Activated CD4-positive, alpha-beta memory T cell treated with anti-CD3 and anti-CD28 coated beads, Interleukin-2, amount 10 ng/mL, durations not matched to agents 7 days and 5 days (primary cell): ENCODE results near the gene JAG1. TPM values are rescaled to one million over a fixed set of nuclear protein-coding genes. Genes with fewer than 3 reads are reported as not detected.

Experiments used
- CTCF ChIA-PET: fragments of 350-600 bp; sonication (Branson Sonifier 250); formaldehyde crosslinking; loops from one replicate; lab custom pipeline; 2021; ENCODE audit warnings: antibody characterized with exemption, inconsistent platforms; lab: Charles Lee
- POLR2A ChIA-PET: fragments of 350-600 bp; sonication (Branson Sonifier 250); formaldehyde crosslinking; loops from one replicate; lab custom pipeline; 2021; ENCODE audit warnings: antibody characterized with exemption; lab: Charles Lee
- DNase-seq: peaks from one replicate; pipeline ENCODE4 v3.0.0-alpha.2; 2020
- H3K27ac Mint-ChIP-seq: one replicate; pipeline ENCODE4 v1.8.0; 2021; ENCODE audit warnings: mild to moderate bottlenecking, mixed read lengths
- H3K27me3 Mint-ChIP-seq: one replicate; pipeline ENCODE4 v1.8.0; 2021; ENCODE audit warnings: mixed read lengths
- H3K36me3 Mint-ChIP-seq: one replicate; pipeline ENCODE4 v1.8.0; 2021; ENCODE audit warnings: low read depth, mixed read lengths
- H3K4me1 Mint-ChIP-seq: one replicate; pipeline ENCODE4 v1.8.0; 2021; ENCODE audit warnings: mixed read lengths
- H3K4me3 Mint-ChIP-seq: one replicate; pipeline ENCODE4 v1.8.0; 2021; ENCODE audit warnings: mild to moderate bottlenecking, mixed read lengths
- H3K9me3 Mint-ChIP-seq: one replicate; pipeline ENCODE4 v1.8.0; 2021; ENCODE audit warnings: mixed read lengths
- total RNA-seq, 2 experiments: library from RNA; stranded (reverse); gene quantifications; one replicate each; pipeline ENCODE4 v1.2.3, GENCODE V29; 2021

JAG1 gene
- total RNA-seq = under 1 TPM; 0.15 to 0.30 TPM

DNA sequence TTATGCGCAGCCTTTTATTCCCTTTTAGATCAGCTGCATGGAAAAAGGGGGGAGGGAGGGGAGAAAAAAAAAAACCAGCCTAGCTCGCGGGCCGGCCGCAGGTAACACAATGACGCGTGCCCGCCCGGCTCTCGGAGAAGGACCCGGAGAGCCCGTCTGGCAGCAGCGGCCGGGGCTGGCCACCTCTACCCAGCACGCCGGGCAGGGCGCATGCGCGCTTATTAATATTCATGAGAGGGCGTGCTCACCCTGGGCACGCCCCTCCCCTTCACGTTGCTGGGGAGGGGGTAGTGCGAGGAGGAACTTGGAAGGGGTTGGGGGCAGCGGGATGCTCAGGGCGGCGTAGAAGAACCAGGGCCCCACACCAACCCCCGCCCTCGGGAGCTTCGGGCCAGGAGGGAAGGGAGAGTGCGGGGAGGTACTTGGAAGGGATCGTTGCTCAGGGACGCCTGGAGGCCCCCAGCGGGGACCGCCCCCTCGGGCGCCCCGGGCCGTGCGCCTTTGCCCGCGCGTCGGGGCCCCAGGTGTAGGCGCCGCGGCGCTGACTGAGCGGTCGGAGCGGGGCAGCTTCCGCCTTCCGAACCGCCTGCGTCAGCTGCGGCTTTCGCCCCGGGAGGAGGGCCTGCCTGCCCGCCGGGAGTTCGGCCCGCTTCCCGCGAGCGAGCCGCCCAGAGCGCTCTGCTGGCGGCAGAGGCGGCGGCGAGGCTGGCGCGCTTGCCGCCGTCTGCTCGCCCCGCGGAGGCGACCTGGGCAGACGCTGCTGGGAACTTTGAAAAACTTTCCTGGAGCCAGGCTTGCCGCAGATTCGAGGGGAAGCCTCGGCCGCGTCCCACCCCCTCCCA lies at the start of gene JAG1:
TSS of gene JAG1 (minus strand) at position 158 of the 842 bp plus-strand sequence. CDS start 469 bp downstream, outside the sequence.
- CTCF ChIA-PET = interaction anchor here (0.7 to 1.6 kb wide), 3 partner anchors 9 to 240 kb away, joined by 3 to 6 read pairs (median 3); partner anchors contain the start of gene MKKS
- POLR2A ChIA-PET = interaction anchor here (1.3 to 3.3 kb wide), 2 partner anchors 238 to 240 kb away, joined by 3 to 13 read pairs; partner anchors contain the start of genes MKKS and SLX4IP

DNA sequence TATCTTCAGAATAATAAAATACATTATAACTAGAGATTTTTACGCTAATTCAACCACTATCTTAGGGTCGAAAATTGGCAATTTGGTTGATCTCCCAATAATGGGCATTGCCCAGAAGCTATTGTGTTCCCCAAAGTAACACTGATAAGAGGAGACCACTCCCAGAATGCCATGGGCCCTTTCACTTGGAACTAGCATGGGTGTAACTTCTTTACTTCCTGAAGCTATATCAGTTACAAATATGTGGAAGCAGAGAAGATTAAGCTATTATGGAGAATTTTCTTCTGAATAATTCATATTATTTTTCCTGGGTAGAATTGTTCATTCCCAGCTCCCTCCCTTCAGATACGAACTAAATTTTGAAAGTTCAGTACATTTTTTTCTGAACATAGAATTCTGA lies 48.2 kb upstream of the JAG1 start:
- DNase-seq = no peak
- Mint-ChIP-seq H3K36me3 (no peaks in the 10 kb centered on the region), H3K4me3 (no peak overlapping the region), H3K27me3 (peaks cover 5% of the 10 kb centered on the region), H3K4me1 (no peaks in the 10 kb centered on the region), H3K27ac (no peak overlapping the region), H3K9me3 (no peaks in the 10 kb centered on the region)
- POLR2A ChIA-PET = no interaction called here
- CTCF ChIA-PET = interaction anchor here (0.7 to 1.0 kb wide), 2 partner anchors 28 to 108 kb away, joined by 3 to 4 read pairs; no protein-coding TSS in a partner anchor

More for the DNA sequence above, at the start of gene JAG1:
- H3K9me3 Mint-ChIP-seq = no peaks in the 10 kb centered on the region
- H3K36me3 Mint-ChIP-seq = no peaks in the 10 kb centered on the region
- peaks cover 74% of the 10 kb centered on the region for H3K27me3 Mint-ChIP-seq
- H3K4me3 Mint-ChIP-seq = peak within 1 kb of the TSS; percentile 84
- H3K4me1 Mint-ChIP-seq = peaks cover 34% of the 10 kb centered on the region
- no peak within 1 kb of the TSS for H3K27ac Mint-ChIP-seq
- peak; percentile 75 for DNase-seq

DNA sequence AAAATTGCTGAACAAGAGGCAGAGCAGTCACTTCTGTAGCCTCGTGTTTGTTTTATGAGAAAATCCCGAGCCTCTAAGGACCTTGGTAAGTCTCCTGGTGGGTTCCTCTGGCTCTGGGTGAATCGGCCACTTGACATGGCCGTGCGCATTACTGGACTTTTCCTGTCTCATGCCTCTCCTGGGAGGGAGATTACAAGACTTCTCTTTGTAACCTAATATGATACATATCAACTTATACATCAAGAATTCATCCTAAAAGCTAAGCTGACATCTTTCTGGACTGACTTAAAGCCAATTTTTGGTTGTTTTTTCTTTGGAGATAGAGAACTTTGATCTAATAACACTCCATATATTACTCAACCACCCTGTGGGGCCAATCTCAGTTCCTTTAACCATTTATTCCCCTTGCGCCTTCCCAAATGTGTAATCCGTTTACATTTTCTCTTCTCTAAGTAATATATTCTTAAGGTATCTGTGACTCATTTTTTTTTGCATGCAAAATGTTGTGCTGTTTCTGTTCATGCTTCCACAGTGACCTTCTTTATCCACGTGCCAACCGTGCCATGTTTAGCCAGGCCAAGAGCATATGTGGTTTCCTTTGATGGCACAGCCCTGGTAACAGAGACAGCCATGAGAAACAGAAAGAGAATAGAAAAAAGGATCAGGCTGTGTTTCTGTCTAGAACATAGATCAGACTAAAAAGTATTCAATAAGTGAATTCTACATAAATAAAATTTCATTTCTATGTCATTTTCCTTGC lies 47.5 kb upstream of the JAG1 start:
- no peaks in the 10 kb centered on the region for H3K4me1 Mint-ChIP-seq
- no peak overlapping the region for H3K27ac Mint-ChIP-seq
- CTCF ChIA-PET = interaction anchor here (1.0 kb wide), 1 partner anchor 27 kb away, joined by 3 read pairs; no protein-coding TSS in a partner anchor
- no peak for DNase-seq
- no peak overlapping the region for H3K4me3 Mint-ChIP-seq
- no peaks in the 10 kb centered on the region for H3K9me3 Mint-ChIP-seq
- H3K27me3 Mint-ChIP-seq = peaks cover 5% of the 10 kb centered on the region
- H3K36me3 Mint-ChIP-seq = no peaks in the 10 kb centered on the region
- POLR2A ChIA-PET = no interaction called here

DNA sequence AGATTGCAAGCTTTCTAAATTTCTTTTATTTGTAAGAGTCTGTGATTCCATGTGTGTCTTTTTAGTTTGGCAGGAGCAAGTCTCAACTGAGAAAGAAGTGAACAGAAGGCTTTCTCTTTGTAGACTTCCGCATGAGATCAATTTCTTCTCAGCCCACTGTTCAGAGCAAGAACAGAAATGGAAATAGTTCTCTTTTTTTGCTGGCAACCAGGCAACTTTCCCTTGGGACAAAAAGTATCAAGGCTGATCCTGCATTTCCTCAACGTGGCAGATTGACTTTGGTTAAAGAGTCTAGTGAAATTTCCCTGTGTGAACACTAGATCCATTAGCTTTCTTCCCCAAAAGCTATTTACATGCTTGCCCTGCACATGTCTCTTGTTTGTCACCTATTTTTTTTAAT lies 46.8 kb upstream of the JAG1 start:
- POLR2A ChIA-PET = no interaction called here
- CTCF ChIA-PET = no interaction called here
- DNase-seq = no peak

DNA sequence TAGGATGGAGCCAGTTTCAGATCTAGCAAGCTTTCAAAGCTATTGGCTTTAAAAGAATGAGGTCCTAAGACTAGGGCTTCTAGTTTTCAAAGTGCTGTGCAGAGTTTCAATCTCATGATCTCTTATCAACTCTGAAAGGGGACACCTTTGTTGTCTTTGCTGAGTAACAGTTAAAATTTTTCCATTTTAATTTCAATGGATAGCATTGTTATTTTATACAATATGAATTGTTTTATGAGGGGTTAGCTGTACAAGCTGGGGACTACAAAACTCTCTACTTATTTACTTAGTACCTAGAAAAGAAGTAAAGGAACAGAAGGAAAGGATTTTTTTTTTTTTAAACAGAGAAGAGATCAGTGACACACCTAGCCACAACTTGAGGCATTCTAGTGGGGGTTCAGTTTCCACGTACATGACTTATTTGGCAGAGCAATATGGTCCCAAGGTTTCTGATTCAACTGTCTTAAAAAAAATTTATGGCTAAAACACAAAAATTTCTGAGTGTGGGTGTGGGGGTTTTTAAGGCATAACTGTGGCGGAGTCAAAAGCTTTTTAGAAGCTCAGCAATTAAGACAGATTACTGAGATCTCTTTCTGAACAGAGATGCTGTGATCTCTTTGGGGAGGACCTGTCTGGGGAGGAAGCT lies 46.1 kb upstream of the JAG1 start:
- Mint-ChIP-seq H3K4me3 (no peak overlapping the region), H3K9me3 (no peaks in the 10 kb centered on the region), H3K27ac (no peak overlapping the region), H3K27me3 (peaks cover 3% of the 10 kb centered on the region), H3K36me3 (no peaks in the 10 kb centered on the region), H3K4me1 (no peaks in the 10 kb centered on the region)
- no peak for DNase-seq
- ChIA-PET CTCF (no interaction called here), POLR2A (no interaction called here)

More for the DNA sequence above, 46.8 kb upstream of the JAG1 start:
- no peaks in the 10 kb centered on the region for H3K9me3 Mint-ChIP-seq
- peaks cover 3% of the 10 kb centered on the region for H3K27me3 Mint-ChIP-seq
- no peaks in the 10 kb centered on the region for H3K36me3 Mint-ChIP-seq
- no peak overlapping the region for H3K27ac Mint-ChIP-seq
- H3K4me3 Mint-ChIP-seq = no peak overlapping the region
- no peaks in the 10 kb centered on the region for H3K4me1 Mint-ChIP-seq

DNA sequence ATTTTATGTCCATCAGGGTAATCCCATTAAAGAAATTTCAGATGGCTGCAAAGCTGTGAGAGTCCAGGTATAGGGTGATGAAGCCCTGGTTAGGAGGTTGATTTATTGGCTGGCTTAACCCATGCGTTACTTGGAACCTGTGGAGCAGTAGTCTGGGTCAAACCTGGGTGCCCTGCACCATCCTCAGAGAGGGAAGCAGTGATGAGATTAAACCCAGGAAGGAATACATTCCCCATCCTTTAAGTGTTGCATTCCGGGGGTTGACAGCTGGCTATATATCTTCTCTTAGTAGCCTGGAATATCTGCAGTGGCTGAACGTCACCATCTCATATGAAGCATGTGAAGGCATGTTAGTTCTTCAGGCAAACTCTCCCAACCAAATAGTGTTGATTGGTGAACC lies 44.9 kb upstream of the JAG1 start:
- H3K4me3 Mint-ChIP-seq = no peak overlapping the region
- H3K27me3 Mint-ChIP-seq = peaks cover 3% of the 10 kb centered on the region
- ChIA-PET CTCF (no interaction called here), POLR2A (no interaction called here)
- H3K27ac Mint-ChIP-seq = no peak overlapping the region
- no peaks in the 10 kb centered on the region for H3K9me3 Mint-ChIP-seq
- H3K4me1 Mint-ChIP-seq = no peaks in the 10 kb centered on the region
- DNase-seq = no peak
- no peaks in the 10 kb centered on the region for H3K36me3 Mint-ChIP-seq

DNA sequence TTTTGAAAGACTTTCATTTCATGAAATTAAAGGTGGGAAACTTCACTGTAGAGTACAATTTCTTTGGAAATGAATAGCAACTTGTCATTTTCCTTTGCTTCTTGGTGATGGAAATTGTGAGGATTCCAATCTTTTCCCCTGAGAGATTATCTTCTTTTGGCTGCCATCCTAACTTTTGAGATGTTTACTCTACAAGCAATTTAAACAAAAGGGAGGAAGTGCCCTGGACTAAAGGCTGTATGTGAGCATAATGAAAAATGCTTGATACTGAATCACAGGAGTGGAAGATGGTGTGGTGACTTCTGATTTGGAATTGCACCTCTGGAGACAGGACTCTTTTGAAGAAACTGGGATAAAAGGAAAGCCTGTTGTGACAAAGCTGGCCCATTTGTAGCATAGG lies 43.1 kb upstream of the JAG1 start:
- CTCF ChIA-PET = no interaction called here
- no peaks in the 10 kb centered on the region for H3K36me3 Mint-ChIP-seq

DNA sequence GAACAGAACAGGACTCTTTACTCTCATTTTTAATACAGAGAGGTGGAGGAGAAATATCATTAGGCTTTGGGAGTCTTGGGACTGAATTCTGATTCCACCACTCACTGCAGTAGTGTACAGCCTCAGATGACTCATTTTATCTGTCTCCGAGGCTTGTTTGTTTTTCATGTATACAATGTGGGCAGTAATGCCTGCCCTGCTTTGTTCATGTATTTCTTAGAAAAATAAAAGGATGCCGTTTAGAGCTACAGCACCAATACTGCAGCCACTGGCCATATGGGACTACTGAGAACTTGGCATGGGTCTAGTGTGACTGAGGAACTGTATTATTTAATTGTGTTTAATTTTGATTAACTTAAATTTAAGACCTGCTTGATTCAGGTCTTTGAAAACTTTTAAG lies 41.2 kb upstream of the JAG1 start:
- Mint-ChIP-seq H3K4me3 (no peak overlapping the region), H3K9me3 (no peaks in the 10 kb centered on the region), H3K27me3 (peaks cover 3% of the 10 kb centered on the region), H3K36me3 (no peaks in the 10 kb centered on the region), H3K27ac (no peak overlapping the region), H3K4me1 (no peaks in the 10 kb centered on the region)
- CTCF ChIA-PET = no interaction called here
- POLR2A ChIA-PET = no interaction called here
- no peak for DNase-seq

More for the DNA sequence above, 43.1 kb upstream of the JAG1 start:
- DNase-seq = no peak
- POLR2A ChIA-PET = no interaction called here
- Mint-ChIP-seq H3K27ac (no peak overlapping the region), H3K9me3 (no peaks in the 10 kb centered on the region), H3K4me1 (no peaks in the 10 kb centered on the region), H3K27me3 (peaks cover 4% of the 10 kb centered on the region), H3K4me3 (no peak overlapping the region)

DNA sequence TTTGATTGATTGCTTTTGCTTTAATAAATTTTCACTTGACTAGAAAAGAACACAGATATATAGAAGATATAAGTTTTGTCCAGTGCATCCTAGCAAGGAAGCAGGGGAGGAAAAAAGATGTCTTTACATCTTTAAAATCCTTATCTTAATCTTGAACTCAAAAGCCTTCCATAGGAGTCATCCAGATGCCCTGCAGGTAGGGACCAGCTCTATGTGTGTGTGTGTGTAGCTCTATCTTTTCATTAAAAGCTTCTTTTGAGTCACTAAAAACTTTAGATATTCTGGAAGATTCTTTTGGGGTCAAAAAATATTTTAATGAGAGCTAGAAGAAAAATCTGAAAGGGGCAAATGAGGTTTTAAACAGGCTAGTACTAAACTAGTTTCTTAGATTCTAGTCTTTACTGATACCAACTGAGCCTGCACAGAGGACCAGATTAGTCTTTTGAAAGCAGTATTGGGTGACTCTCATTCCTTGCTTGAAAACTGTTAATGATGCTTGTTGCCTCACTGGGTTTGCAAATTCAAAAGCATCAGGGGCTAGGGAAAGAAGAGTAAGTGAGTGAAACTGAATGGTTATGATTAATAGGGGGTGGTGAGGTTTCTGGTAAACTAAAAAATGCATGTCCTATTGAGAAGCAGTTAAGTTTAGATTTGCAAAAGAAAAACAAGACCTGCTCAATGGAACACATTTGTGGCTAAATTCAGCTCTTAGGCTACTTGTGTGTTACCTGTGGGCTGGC lies 40.6 kb upstream of the JAG1 start:
- H3K27me3 Mint-ChIP-seq = peaks cover 3% of the 10 kb centered on the region
- ChIA-PET CTCF (no interaction called here), POLR2A (no interaction called here)
- no peaks in the 10 kb centered on the region for H3K4me1 Mint-ChIP-seq
- H3K9me3 Mint-ChIP-seq = no peaks in the 10 kb centered on the region
- H3K4me3 Mint-ChIP-seq = no peak overlapping the region
- no peak for DNase-seq
- H3K36me3 Mint-ChIP-seq = no peaks in the 10 kb centered on the region
- H3K27ac Mint-ChIP-seq = no peak overlapping the region

DNA sequence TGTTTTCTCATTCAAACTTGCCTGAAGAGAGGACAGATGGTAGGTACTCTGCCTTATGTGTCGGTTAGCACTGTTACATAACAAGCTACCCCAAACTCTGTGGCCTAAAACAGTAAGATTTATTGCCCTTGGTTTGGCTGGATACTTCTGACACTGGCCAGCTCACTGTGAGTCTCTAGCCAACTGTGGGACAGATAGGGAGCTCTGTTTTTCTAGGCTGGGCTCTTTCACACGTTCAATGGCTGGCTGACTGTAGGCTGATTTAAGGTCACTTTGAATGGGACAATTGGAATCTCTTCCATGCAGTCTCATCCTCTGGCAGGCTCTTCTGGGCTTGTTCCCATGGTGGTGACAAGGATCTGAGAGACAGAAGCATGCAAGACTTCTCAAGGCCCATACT lies 39.4 kb upstream of the JAG1 start:
- Mint-ChIP-seq H3K9me3 (no peaks in the 10 kb centered on the region), H3K27ac (no peak overlapping the region), H3K4me3 (no peak overlapping the region), H3K27me3 (peaks cover 3% of the 10 kb centered on the region), H3K4me1 (no peaks in the 10 kb centered on the region), H3K36me3 (no peaks in the 10 kb centered on the region)
- no peak for DNase-seq
- ChIA-PET CTCF (no interaction called here), POLR2A (no interaction called here)

DNA sequence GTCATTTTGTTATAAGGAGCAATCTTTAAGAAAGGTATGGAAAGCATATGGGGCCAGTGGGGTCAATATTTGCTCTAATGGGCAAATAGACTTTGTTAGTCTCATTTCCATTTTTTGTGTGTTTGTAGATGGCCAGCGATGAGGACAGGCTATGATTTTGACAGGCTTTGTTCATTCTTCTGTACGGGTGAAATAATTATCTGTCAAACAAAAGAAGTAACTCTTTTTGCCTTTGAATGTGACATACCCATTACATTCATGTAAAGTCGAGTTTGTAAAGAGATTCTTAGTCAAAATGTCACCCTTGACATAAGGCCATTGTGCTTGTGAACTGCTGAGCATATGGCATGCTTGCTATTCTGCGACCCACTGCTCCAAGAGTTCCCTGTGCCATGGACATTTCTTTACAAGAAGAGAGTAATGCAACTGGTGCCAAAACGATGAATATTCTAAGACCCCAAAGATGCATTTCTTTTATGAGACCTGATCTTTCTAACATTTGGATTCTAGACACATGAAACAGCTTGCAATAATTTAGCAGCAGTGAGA lies 38.2 kb upstream of the JAG1 start:
- CTCF ChIA-PET = no interaction called here
- H3K27ac Mint-ChIP-seq = no peak overlapping the region
- H3K9me3 Mint-ChIP-seq = no peaks in the 10 kb centered on the region
- H3K27me3 Mint-ChIP-seq = peaks cover 3% of the 10 kb centered on the region
- H3K36me3 Mint-ChIP-seq = no peaks in the 10 kb centered on the region
- H3K4me1 Mint-ChIP-seq = no peaks in the 10 kb centered on the region
- no peak overlapping the region for H3K4me3 Mint-ChIP-seq
- POLR2A ChIA-PET = no interaction called here
- no peak for DNase-seq

DNA sequence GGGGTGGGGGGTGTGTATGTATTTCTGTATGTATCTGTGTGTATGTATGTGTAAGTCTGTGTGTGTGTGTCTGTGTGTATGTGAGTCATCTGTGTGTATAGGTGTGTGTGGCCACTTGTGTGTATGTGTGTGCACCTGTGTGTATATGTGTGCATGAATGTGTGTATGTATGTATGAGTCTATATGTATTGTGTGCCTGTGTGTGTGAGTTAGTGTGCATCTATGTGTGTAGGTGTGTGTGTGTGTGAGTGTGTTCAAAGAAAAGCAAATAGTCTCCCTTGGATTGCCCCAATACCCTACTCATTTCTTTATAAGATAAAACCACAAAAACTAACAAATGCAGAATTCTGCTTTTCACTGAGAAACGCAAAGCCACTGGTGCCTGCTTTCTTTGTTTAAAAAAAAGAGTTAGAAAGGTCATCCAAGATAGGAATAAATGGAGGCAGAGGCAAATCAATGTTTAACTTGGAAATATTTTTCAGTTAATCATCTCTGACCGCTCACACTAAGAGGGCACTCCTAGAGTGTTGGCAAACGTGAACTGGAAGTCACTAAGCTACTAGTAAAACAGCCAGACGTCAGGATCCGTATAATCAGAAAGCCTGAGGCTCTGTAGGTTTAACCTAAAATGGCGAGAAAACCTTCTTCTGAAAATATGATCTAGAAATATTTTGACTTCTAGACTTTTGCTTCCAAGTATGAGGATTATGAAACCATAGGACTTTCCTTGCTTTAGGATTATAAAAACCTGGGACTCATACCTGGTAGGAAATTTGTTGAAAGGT lies 37.4 kb upstream of the JAG1 start:
- Mint-ChIP-seq H3K27me3 (peaks cover 3% of the 10 kb centered on the region), H3K27ac (no peak overlapping the region), H3K4me3 (no peak overlapping the region), H3K9me3 (no peaks in the 10 kb centered on the region), H3K36me3 (no peaks in the 10 kb centered on the region), H3K4me1 (no peaks in the 10 kb centered on the region)
- POLR2A ChIA-PET = no interaction called here
- no peak for DNase-seq
- CTCF ChIA-PET = no interaction called here
